K562 (cell line): ENCODE data around the gene XPR1. TPM values are rescaled to one million over a fixed set of nuclear protein-coding genes. Genes with fewer than 3 reads are reported as not detected.

Source experiments
- CAMTA2 ChIP-seq: fragments of 250-450 bp; sonication (Bioruptor Pico); conservative IDR thresholded peaks from 2 replicates; pipeline ENCODE4 v1.5.1; 2022
- CCAR2 ChIP-seq: fragments of 200-400 bp; formaldehyde crosslinking; IDR thresholded peaks from 2 replicates; pipeline ENCODE4 v1.6.1; 2017; ENCODE audit warnings: mild to moderate bottlenecking, low read depth, low read length
- CHD7 ChIP-seq: fragments of 200-600 bp; sonication (generic); IDR thresholded peaks from one replicate; pipeline ENCODE4 v1.6.1; 2012; ENCODE audit warnings: mild to moderate bottlenecking, low read depth, low read length, inconsistent platforms
- FOSL1 ChIP-seq: fragments of 200-800 bp; sonication (Bioruptor generic); conservative IDR thresholded peaks from 2 replicates; pipeline ENCODE4 v1.6.1; 2016; ENCODE audit warnings: missing genetic modification characterization, missing compliant biosample characterization
- HMG20A ChIP-seq: fragments of 450-650 bp; formaldehyde crosslinking; conservative IDR thresholded peaks from 2 replicates; pipeline ENCODE4 v1.4.0; 2020; ENCODE audit warnings: mild to moderate bottlenecking, mixed read lengths
- NKRF ChIP-seq: fragments of 450-650 bp; IDR thresholded peaks from 2 replicates; pipeline ENCODE4 v1.6.1; 2016; ENCODE audit warnings: borderline replicate concordance
- PATZ1 ChIP-seq: fragments of 250-450 bp; sonication (Bioruptor Pico); IDR thresholded peaks from 2 replicates; pipeline ENCODE4 v1.5.0; 2020; ENCODE audit warnings: mild to moderate bottlenecking, borderline replicate concordance
- POLR3G ChIP-seq: IDR thresholded peaks from 2 replicates; pipeline ENCODE4 v1.6.1; 2011; ENCODE audit not compliant: insufficient read length, insufficient replicate concordance; ENCODE audit errors: extremely low read depth
- RUNX1 ChIP-seq: sonication (generic); IDR thresholded peaks from 2 replicates; pipeline ENCODE4 v1.6.1; 2016; ENCODE audit warnings: antibody characterized with exemption, low read depth
- STAT5B ChIP-seq: fragments of 250-450 bp; sonication (Bioruptor Pico); IDR thresholded peaks from 2 replicates; pipeline ENCODE4 v1.8.0; 2021; ENCODE audit warnings: mild to moderate bottlenecking, inconsistent platforms
- TAF15 ChIP-seq: fragments of 200-400 bp; formaldehyde crosslinking; IDR thresholded peaks from 2 replicates; pipeline ENCODE4 v1.6.1; 2017; ENCODE audit warnings: mild to moderate bottlenecking, low read depth, low read length, moderate library complexity
- polyA plus RNA-seq, 8 experiments: library from polyadenylated mRNA; depleted of rRNA in 4 of 8; stranded (reverse) in 5 of 8; unstranded in 3 of 8; fragments of >200 nt; fragmentation: Nextera tagmentation in 2 of 8; fragmentation: Illumina TruSeq in 1 of 8; extraction: Ambion mirVana in 2 of 8; extraction: Trizol in 1 of 8; gene quantifications; 2 replicates each; pipeline versions ENCODE4 v1.2.1 to v1.2.3, GENCODE V29; 2011 to 2014; ENCODE audit warnings: inconsistent platforms in 1 of 8, missing spikeins in 1 of 8
- total RNA-seq, 7 experiments: library from RNA; depleted of rRNA in 6 of 7; stranded (reverse); fragments of >200 nt in 6 of 7; fragmentation: Illumina TruSeq in 2 of 7; extraction: Trizol in 2 of 7; gene quantifications; 2 replicates each; pipeline versions ENCODE4 v1.2.1 to v1.2.3, GENCODE V29; 2011 to 2021; ENCODE audit warnings: low replicate concordance in 1 of 7

Gene XPR1
- total and polyA plus RNA-seq, 9 of the 15 experiments (the other 6 are each of a cell fraction or from before 2014, with no cell fraction given): 3.0 to 66.2 (median 38.6) TPM

DNA sequence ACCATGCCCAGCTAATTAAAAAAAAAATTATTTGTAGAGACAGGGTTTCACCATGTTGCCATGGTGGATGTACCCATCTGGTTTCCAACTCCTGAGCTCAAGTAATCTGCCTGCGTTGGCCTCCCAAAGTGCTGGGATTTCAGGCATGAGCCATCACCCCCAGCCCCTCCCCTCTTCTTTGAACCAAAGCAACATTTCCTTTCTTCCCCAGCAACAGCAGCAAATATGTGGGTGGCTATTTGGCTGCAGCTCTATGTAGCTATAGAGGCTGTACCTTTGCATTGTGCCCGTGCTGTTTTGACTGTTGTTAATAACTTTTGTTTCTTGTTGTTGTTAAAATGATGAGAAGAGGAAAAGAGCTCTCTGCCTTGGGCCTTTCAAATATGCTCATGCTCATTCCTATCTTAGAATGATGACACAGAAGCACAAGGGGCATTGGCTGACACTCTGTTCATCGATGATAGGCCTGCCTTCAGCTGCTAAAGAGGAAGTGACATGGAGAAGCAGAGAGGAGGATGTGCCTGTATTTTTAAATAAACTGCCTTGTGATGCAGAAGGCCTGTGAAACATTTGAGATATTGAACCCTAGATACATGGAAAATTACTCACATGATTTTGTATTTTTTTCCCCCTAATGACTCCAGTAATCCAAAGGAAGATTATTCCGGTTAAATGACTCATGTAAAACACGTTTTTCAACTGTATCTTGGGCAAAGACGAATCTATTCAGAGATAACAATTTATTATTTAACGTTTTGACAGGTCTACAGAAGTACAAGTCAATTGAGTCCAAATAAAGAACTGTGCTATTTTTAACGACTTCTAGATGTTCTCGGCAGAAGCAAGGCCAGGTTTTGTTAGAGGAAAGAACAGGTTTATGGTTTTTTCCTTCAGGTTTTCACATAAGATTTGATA lies 20.5 kb upstream of the XPR1 start (continued):
- TF ChIP-seq FOSL1 (tag) (peak; percentile 86), CCAR2 (no peak), CHD7 (no peak), PATZ1 (CRISPR knock-in tag) (no peak), TAF15 (no peak), STAT5B (CRISPR knock-in tag) (no peak), CAMTA2 (no peak), HMG20A (CRISPR knock-in tag) (0 out of 2 replicates have a peak, but pooled peaks have one; percentile 2), RUNX1 (no peak), POLR3G (no peak), NKRF (no peak)
